Measurements from ENCODE around the gene KLHDC4.
"Not testable (repeated sequence)": the region's sequence is repeated elsewhere in the genome, so short reads cannot be mapped to it uniquely, and the experiment has no call there.

Gene KLHDC4

DNA sequence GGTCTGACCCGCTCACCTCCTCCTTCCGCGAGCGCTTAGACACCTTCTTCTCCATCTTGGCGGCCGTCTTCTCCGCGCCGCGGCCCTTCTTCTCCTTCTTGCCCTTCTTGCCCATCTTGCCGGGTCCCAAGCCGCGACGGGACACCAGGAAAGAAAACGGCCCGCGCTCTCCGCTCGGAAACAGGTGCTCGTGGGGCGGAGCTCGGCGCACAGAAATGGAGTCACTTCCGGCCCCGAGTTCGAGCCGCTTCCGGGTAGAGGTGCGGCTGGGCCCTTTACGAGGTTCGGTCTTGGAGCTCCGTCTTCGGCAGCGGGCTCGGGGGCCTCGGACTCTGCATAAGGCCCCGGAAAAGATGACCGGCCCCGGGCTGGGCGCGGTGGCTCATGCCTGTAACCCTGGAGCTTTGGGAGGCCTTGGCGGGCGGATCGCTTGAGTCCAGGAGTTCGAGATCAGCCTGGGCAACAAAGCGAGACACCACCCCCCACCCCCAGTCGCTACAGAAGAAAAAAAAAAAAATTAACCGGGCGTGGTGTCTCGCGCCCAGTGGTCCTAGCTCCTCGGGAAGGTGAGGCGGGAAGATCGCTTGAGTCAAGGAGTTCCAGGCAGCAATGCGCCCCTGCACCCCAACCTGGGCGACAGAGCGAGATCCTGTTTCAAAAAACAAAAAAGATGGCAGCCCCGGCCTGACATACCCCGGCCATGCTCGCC, at the start of gene KLHDC4:
Gene KLHDC4 (minus strand): TSS at position 211 of the 709 bp plus-strand sequence. CDS start 96 bp downstream, at position 115.
- DNase-seq: peak; percentile 95

DNA sequence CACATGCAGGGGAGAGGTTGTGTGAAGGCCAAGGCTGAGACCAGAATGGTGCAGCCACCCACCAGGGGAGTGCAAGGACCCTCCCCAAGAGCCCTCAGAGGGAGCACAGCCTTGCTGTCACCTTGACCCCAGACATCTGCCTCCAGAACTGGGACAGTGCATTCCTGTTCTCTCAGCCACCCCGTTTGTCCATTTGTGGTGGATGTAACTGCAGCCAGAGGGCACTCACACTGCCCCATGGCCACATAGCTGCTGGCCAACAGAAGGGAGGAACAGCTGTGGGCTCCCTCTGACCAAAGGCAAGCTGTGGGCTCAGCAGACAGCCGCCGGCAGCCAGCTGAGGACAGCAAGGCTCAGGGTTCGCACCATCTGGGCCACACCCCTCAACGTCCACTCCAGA, 49.8 kb upstream of the KLHDC4 start:
- DNase-seq: no peak

DNA sequence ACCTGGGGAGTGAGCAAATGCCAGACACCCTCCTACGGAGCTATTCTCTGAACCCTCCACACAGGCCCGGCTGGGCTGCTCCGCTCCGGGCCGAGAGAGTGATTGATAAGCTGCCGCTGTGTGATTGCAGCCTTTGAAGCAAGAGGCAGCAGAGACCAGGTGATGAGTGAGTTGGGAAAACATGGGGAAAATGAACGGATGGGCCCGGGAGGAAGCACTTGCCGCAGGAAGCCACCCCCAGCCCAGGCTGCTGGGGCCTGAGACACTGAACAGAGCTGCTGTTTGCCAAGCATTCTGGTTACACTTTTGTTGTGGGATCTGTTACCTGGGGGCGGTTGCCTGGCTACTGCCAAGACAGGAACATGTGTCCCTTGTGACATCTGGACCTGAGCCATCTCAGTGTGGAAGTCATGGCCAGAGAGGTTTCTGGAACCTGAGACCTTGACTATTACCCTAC, 46.4 kb upstream of the KLHDC4 start:
- DNase-seq: no peak

DNA sequence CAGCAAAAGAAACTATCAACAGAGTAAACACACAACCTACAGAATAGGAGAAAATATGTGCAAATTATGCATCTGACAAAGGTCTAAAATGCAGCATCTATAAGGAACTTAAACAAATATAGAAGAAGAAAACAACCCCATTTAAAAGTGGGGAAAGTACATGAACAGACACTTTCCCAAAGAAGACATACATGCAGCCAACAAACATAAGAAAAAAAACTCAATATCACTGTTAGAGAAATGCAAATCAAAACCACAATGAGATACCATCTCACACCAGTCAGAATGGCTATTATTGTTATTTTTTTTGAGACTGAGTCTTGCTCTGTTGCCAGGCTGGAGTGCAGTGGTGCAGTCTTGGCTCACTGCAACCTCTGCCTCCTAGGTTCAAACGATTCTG, 45.7 kb upstream of the KLHDC4 start:
- not testable (repeated sequence) for DNase-seq

DNA sequence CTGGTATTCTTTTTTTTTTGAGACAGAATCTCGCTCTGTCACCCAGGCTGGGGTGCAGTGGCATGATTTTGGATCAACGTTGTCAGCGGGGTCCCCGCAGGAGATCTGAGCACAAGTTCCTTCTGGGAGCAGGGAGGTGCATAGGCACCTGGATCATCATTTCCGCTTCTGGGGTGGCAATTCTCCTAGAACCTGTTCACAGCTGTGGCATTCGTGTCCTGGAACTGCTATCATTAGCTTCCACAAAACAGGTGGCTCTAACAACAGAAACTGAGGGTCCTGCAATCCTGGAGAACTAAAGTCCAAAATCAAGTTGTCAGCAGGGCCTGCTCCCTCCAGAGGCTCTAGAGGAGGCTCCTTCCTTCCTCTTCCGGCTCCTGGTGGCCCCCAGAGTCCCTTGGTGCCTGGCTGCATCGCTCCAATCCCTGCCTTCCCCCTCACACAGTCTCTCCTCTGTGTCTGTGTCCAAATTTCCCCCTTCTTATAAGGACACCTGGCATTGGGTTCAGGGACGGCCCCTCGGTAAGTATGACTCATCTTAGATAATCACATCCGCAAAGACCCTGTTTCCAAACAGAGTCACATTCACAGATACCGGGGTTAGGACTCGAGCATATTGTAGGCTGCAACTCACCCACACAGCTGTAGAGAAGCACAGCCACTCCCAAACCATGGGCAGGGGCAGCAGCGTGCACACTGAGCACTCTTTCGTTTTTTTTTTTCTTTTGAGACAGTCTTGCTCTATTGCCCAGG, 43.5 kb upstream of the KLHDC4 start:
- DNase-seq: no peak

DNA sequence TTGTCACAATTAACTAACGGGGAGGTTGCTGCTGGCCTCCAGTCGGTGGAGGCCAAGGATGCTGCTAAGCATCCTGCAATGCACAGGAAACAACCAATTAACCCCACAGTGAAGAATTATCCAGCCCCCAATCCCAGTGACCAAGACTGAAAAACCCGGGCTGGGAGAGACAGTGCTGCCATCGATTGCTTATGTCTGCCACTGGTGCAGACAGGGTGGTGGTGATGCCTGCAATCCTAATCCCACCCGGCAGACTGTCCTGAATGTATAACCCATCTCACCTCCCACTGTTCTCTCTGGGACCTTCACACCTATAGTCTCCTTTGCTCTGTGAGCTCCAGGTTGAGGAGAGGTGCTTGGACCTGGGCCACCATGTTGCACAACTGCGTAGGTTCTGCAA, 42.3 kb upstream of the KLHDC4 start:
- DNase-seq: no peak

DNA sequence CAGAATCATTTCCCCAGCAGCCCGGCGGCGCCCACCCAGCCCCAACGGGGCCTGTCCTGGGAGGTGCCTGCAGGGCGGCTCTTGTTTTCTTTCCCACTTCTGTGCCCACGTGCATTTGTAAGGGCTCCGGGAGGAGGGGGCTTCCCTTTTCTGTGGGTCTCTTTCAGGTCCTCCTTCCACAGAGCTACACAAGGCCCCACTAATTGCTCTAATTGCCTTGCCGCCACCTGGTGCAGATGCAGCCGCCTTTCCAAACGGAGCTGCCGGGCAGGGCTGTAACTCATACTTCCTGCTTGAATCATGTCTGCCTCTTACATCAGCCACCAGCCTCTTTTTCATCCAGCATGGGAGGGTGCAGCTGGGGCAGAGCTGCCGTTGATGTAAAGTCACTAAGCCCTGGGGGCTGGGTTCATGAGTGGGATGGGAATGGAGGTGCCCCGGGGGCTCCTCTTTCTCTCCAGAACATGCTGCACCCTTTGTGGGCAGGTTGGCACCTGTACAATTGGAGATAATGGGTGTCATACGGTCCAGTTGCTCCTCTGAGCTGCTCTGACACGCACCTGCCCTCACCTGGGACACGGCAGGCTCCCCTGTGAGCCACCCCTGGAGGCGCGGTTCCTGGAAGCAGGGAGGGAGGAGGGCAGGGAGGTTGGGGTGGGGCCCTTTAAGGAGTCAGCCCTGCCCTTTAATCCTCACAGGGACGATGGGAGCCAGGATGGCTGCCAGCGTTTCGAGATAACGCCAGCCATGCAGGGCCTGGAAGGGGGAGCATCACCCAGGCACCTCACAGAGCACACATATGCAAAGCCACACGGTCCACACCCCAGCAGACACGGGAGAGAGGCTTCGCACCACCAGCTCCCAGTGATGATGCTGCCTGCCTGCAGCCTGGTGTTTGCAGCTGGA, 41.1 kb upstream of the KLHDC4 start:
- peak; percentile 68 for DNase-seq

DNA sequence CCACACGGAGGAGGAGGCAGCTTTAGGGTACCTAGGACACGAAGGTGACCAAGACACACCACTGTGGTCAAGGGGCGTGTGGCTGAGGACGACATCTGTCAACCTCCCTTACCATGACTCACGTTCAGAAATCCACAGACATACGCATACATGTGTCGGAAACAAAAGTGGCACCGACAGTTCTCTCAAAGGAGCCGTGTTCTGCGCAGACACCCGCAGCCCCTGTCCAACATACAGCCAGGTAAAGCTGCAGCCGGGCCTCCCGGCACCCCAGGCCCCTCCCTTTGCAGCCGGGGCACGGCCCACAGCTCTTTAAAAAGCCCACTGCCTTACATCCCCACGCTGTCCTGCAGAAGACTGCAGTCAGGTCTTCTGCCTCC, 40.5 kb upstream of the KLHDC4 start:
- no peak for DNase-seq

DNA sequence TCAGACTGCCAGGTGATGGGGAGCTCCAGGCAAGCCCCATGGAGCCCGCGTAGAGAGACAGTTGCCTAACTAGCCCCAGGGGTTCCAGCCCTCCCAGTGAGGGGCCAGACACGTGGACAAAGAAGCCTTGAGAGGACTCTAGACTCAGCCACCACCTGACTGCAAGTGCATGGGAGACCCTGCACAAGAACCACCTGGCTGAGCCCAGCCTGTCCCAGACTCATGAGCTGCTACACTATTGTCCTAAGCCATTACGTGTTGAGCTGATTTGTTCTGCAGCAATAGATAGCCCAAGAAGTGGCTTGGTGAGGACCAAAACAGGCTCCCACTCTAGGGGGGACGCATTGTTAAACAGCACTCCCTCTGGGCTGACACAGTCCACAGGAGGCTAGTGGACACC, 37.6 kb upstream of the KLHDC4 start:
- DNase-seq: no peak

DNA sequence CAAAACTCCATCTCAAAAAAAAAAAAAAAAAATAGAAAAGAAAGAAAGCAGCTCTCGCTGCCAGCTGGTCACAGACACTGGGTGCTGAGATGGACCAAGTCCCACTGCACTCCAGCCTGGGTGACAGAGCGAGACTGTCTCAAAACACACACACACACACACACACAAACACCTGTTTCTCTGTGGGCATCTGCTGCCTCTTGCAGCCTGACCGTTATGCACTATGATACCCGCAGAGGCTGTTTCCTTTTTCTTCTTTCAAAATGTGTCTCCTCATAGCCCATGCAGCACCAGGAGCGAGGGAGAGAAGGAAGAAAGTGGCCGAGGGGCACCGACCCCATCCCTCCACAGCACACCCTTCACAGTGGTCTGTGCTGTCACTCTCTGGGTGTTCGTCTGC, 36.9 kb upstream of the KLHDC4 start:
- DNase-seq: no peak

DNA sequence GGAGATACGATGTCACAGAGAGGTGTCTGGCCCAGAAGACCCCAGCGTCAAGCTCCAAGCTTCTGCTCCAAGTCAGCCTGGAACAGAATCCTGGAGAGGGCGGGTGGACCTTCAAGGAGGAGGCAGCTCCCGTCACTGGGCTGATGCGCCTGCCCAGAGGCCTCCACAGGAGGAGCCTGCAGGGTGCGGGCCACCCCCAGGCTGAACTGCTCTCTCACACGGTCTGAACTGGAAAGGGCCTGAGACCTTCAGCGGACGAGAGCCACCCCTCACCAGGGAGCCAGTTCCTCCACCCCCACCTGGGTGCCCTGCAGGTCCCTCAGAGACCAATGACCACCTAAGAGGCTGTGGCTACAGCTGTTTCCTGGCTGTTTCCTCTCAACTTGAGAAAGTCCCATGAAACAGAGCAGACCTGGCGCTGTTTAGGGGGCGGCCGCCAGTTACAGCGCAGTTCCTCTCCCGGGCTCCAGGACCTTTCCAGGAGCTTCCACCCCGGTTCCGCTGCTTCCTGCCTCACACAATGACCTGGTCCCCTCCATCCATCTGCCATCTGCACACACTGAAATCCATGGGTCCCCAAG, 36.0 kb upstream of the KLHDC4 start:
- DNase-seq: no peak

DNA sequence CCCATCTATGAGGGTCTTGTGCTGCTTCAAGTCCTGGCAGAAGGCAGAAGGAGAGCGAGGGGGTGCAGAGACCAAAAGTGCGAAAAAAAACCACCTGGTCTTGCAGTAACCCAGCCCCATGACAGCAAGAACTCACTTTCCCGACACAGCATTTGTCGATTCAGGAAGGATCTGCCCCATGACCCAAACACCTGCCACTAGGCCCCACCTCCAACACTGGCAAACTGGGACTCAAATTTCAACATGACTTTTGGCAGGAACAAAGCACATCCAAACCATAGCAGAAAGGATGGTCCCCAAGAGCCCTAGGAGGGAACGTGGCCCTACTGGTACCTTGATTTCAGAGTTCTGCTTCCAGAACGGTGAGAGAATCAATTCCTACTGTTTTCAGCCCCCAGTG, 34.7 kb upstream of the KLHDC4 start:
- no peak for DNase-seq

DNA sequence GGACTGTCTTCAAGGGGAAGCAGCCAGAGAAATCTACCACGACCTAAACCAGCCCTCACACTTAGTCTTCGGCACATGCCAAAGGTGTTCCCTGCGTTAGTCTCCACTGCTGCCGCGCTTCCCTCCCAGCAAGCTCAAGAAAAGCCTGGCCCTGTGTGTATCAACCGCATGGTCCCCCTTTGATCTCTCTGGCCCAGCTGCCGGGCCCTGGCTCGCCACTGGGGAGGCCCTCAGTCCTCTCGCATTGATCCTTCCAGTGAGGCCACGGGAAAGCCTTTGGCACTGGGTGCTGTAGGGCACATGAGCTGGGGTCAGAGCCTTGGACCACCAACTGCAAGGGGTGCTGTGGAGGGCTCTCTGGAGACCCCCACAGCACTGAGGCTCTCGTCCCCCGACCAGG, 29.6 kb upstream of the KLHDC4 start:
- no peak for DNase-seq

DNA sequence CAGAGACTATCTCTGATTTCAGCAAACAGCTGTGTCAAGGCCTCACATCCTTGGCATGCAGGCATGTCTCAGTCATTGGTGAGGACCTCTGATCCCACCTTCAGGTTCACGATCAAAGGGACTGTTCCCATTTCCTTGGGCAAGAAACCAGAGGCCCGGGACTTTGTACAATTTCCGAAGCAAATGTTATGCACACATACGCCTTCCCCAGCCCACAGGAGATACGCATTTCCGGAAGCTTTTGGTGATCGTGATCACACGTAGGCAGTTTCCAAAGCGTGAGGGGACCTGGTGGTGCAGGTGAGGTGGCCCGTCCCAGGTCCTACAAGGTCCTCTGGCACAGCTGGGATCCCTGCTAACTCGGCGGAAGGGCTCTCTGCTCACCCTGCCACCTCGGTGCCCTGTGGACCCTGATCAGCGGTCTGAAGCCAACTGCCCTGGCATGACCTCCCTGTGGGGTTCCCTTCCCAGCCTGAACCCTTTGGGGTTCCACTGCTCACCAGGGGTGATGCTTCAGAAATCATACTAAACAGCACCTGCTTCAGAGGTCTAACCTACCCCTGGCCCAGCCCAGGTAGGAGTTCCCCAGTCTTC, 28.8 kb upstream of the KLHDC4 start:
- no peak for DNase-seq

DNA sequence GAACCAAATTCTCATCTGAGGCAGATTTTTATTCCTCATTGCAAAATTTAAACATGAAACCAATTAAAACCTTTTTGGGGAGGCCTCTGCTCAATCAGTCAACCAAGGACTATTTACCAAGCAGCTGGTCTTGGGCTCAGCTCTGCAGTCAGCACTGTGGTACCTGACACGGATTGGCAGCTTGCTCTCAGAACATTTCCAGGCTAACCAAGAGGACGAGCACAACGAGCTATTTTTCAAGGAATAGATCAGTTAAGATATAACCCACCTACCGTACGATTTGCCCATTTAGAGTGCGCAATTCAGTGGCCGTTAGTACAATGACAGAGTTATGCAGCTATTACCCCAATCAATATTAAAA, 26.4 kb upstream of the KLHDC4 start:
- DNase-seq: no peak

DNA sequence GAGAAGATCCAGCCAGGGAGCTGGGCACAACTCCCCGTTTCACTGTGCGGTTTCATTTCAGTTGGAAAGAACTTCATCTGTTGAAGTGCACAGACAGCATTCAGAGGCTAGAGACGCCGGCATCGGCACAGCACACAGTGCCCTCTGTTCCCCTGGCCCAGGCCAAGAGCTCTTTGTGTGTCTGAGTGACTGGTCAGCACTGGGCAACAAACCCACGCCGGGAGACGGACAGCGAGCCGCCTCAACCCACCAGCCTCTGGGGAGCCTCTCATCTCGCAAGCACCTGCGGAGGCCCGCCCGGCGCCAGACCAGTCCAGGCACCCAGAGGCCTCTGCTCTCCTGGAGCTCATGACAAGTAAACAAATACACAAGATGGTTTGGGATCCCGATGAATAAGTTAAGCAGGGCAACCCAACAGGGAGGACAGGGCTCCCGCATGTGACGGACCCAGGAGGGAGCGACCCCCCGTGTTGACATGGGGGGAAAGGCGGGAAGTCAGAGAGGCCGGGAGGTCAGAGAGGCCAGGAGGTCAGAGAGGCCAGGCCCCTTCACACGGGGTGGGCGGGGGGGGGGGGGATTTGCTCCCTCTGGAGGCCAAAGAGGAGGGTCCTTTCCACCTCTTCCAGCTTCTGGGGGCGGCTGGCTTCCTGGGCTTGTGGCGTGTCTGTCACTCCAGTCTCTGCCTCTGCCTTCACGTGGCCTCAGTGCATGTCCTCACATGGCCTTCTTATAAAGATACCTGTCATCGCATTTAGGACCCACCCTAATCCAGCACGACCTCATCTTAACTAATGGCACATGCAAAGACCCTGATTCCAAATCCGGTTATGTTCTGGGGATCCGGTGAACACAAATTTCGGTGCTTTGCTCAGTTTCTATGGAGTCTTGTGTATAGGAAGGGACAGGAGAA, 25.8 kb upstream of the KLHDC4 start:
- no peak for DNase-seq

DNA sequence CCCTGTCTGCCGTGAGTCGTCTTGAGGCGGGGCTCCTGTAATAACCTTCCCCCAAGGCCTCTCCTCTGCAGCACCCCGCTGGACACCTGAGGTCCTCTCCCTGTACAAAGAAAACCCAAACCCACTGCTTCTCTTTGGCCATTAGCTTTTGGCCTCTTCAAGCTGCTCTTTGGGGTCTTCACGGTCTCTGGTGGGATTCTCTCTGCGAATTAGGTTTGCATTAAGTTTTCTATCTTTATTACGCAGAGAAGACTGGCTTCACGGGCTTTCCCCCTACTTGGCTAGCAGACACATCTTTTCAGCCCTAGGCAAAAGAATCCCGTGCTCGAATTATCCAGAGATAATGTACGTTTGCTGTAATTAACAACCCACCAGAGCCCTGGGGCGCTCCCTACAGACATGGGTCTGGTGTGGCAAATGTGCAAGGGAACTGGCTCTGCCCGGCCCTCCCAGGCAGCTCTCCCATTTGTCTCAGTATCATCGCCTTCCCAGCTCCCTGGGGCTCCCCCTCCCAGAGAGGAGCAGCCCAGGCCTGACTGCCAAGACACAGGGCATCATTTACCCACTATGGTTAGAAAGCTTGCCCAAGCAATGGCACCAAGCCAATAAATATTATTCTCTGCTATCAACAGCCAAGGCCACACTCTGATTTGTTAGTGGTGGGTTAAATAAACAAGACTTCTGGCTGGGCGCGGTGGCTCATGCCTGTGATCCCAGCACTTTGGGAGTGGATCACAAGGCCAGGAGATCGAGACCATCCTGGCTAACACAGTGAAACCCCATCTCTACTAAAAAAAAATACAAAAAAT, 24.7 kb upstream of the KLHDC4 start:
- DNase-seq: no peak

DNA sequence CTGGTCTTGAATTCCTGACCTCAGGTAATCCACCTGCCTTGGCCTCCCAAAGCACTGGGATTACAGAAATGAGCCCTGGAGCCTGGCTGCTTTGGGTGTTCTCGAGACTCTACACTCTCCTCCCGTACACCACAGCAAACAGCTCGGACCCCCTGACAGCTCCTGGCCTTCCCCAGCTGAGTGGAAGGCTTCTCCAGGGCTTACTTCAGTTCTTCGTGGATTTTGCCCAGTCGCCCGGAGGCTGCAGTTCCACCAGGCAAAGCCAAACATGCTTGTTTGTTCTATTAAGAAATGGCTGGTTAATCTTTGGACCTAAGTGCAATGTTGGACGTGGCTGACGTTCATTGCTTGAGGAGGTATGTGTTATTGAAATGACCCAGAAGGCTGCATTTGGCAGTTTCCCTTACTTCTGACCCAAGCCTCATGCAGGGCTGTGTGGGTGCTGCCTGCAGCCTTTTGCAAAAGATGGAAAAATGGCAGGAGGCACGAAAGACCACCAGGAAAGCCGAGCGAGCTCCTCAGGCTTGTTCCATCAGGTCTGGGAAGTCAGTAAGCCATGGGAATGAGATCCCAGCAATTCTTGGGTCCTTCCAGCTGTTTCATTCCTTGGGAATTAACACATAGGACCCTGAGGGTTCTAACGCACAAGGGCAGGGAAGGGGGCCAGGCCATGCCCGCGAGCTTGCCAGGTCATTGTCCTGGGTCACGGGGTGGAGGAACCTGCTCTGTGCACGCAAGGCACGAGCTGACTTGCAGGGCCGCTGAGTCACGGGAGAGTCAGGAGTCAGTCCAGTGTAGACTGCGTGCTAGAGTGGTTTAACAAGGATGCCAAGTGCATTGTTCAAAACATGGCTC, 23.9 kb upstream of the KLHDC4 start:
- DNase-seq: no peak

DNA sequence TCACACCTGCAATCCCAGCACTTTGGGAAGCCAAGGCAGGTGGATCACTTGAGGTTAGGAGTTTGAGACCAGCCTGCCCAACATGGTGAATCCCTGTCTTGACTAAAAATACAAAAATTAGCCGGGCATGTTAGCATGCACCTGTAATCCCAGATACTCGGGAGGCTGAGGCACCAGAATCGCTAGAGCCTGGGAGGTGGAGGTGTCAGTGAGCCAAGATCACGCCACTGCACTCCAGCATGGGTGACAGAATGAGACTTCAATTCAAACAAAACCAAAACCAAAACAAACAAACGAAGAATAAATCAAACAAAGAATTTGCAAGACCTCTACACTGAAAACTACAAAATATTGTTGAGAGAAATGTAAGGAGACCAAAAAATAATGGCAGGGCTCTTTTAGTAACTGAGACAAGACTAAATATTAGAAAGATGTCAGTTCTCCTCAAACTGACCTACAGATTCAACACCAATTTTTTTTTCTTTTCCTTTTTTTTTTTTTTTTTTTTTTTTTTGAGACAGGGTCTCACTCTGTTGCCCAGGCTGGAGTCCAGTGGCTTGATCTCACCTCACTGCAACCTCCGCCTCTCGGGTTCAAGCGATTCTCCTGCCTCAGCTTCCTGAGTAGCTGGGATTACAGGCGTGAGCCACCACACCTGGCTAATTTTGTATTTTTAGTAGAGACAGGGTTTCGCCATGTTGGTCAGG, 23.1 kb upstream of the KLHDC4 start:
- not testable (repeated sequence) for DNase-seq

Measured in femur (tissue), 1 donor.